ENCODE results near the gene BCAS1. TPM values are rescaled to one million over a fixed set of nuclear protein-coding genes. Genes with fewer than 3 reads are reported as not detected.
A peak's percentile ranks its signal among the peaks of the same experiment; 100 is the strongest.

BCAS1 gene
- total RNA-seq = 10 to 100 TPM; 32.0 to 58.6 TPM

GRCh38 chr20:54070187-54070987, at the start of gene BCAS1:
Gene BCAS1 (minus strand): TSS chr20:54070594. CDS start chr20:54058718, 11,876 bp downstream.
- Histone ChIP-seq H3K27me3 (replicated peaks; ENCODE audit: insufficient read depth) (no peaks in the 10 kb centered on the region), H3K4me1 (replicated peaks) (no peaks in the 10 kb centered on the region), H3K9me3 (no peaks in the 10 kb centered on the region), H3K36me3 (no peaks in the 10 kb centered on the region), H3K4me3 (peak within 1 kb of the TSS; percentile 28 to 32), H3K27ac (peak within 1 kb of the TSS; percentile 61 to 68)
- DNase-seq (ENCODE audit: low spot score) = peak; percentile 81
- intact Hi-C loops (cut with DNase I) = no loop called here
- 62% methylated on average over 11 of the region's 11 CpGs for WGBS
- TF ChIP-seq POLR2AphosphoS5 (IDR thresholded peaks at IDR 0.05) (peak; percentile 60), POLR2A (IDR thresholded peaks at IDR 0.05) (no peak)

GRCh38 chr20:54119744-54120143, 49.4 kb upstream of the BCAS1 start:
- Histone ChIP-seq H3K27ac (no peak overlapping the region), H3K4me1 (replicated peaks) (no peaks in the 10 kb centered on the region), H3K36me3 (no peaks in the 10 kb centered on the region), H3K4me3 (no peak overlapping the region), H3K9me3 (no peaks in the 10 kb centered on the region), H3K27me3 (replicated peaks; ENCODE audit: insufficient read depth) (no peaks in the 10 kb centered on the region)
- no peak for DNase-seq (ENCODE audit: low spot score)
- WGBS = 82% methylated on average over 2 of the region's 2 CpGs
- TF ChIP-seq CTCF (IDR thresholded peaks at IDR 0.05) (no peak), POLR2A (IDR thresholded peaks at IDR 0.05) (no peak), POLR2AphosphoS5 (IDR thresholded peaks at IDR 0.05) (no peak)
- intact Hi-C loops (cut with DNase I) = no loop called here

- no peaks in the 10 kb centered on the region for H3K36me3 ChIP-seq
- DNase-seq (ENCODE audit: low spot score) = no peak
- intact Hi-C loops (cut with DNase I) = no loop called here
- TF ChIP-seq CTCF (IDR thresholded peaks at IDR 0.05) = no peak
- no peak for TF ChIP-seq POLR2A (IDR thresholded peaks at IDR 0.05)
- TF ChIP-seq POLR2AphosphoS5 (IDR thresholded peaks at IDR 0.05) = no peak
- no peaks in the 10 kb centered on the region for H3K9me3 ChIP-seq
- no peaks in the 10 kb centered on the region for H3K4me1 ChIP-seq (replicated peaks)
- H3K27ac ChIP-seq = no peak overlapping the region
- 71% methylated on average over 9 of the region's 9 CpGs for WGBS
- H3K27me3 ChIP-seq (replicated peaks; ENCODE audit: insufficient read depth) = no peaks in the 10 kb centered on the region
- no peak overlapping the region for H3K4me3 ChIP-seq
Measured at GRCh38 chr20:54118220-54119001, 48.0 kb upstream of the BCAS1 start.

GRCh38 chr20:54116550-54117235, 46.3 kb upstream of the BCAS1 start:
- intact Hi-C loops (cut with DNase I) = no loop called here
- Histone ChIP-seq H3K4me3 (no peak overlapping the region), H3K9me3 (no peaks in the 10 kb centered on the region), H3K4me1 (replicated peaks) (no peaks in the 10 kb centered on the region), H3K36me3 (no peaks in the 10 kb centered on the region), H3K27me3 (replicated peaks; ENCODE audit: insufficient read depth) (no peaks in the 10 kb centered on the region), H3K27ac (no peak overlapping the region)
- WGBS = 93% methylated on average over 4 of the region's 4 CpGs
- TF ChIP-seq CTCF (IDR thresholded peaks at IDR 0.05) (no peak), POLR2AphosphoS5 (IDR thresholded peaks at IDR 0.05) (no peak), POLR2A (IDR thresholded peaks at IDR 0.05) (no peak)
- no peak for DNase-seq (ENCODE audit: low spot score)

All from prostate gland (tissue), 2 donors.